KMS-11 (cell line): ENCODE results near the gene TIAM1.

ENCODE experiments used
- H2AFZ ChIP-seq: fragments of 200-600 bp; sonication (generic); 2 replicates; pipeline ENCODE4 v1.6.1; 2016; ENCODE audit warnings: antibody characterized with exemption, mixed run types, low read depth
- H3K27ac ChIP-seq: fragments of 200-600 bp; sonication (generic); 2 replicates; pipeline ENCODE4 v1.6.1; 2016; ENCODE audit warnings: mild to moderate bottlenecking, mixed run types
- H3K27me3 ChIP-seq: fragments of 200-600 bp; sonication (generic); 2 replicates; pipeline ENCODE4 v1.6.1; 2017; ENCODE audit warnings: mild to moderate bottlenecking, low read depth, mixed run types, moderate library complexity; ENCODE audit not compliant: insufficient read depth
- H3K36me3 ChIP-seq: fragments of 200-600 bp; sonication (generic); 2 replicates; pipeline ENCODE4 v1.6.1; 2017; ENCODE audit warnings: mild to moderate bottlenecking, mixed run types; ENCODE audit not compliant: insufficient read depth
- H3K4me1 ChIP-seq: fragments of 200-600 bp; sonication (generic); 2 replicates; pipeline ENCODE4 v1.6.1; 2016; ENCODE audit warnings: mild to moderate bottlenecking, low read depth, mixed run types; ENCODE audit not compliant: poor library complexity, severe bottlenecking
- H3K4me2 ChIP-seq: fragments of 200-600 bp; sonication (generic); 2 replicates; pipeline ENCODE4 v1.7.0; 2016; ENCODE audit warnings: mild to moderate bottlenecking, mixed run types
- H3K4me3 ChIP-seq: fragments of 200-600 bp; sonication (generic); IDR thresholded peaks from 2 replicates; pipeline ENCODE4 v1.6.1; 2017; ENCODE audit warnings: low read depth, low read length, mixed read lengths; ENCODE audit not compliant: insufficient read depth
- H3K79me2 ChIP-seq: fragments of 200-600 bp; sonication (generic); 2 replicates; pipeline ENCODE4 v1.6.1; 2016; ENCODE audit warnings: low read depth, mixed run types; ENCODE audit not compliant: insufficient read depth
- H3K9ac ChIP-seq: fragments of 200-600 bp; sonication (generic); 2 replicates; pipeline ENCODE4 v1.6.1; 2016; ENCODE audit warnings: mild to moderate bottlenecking, mixed run types
- H4K20me1 ChIP-seq: fragments of 200-600 bp; sonication (generic); 2 replicates; pipeline ENCODE4 v1.6.1; 2016; ENCODE audit warnings: mild to moderate bottlenecking, mixed run types; ENCODE audit not compliant: insufficient read depth
- TF ChIP-seq, protein P1 (sequence below): fragments of 200-600 bp; sonication (generic); conservative IDR thresholded peaks from 2 replicates; pipeline ENCODE4 v1.6.1; 2017; ENCODE audit warnings: low read depth, mild to moderate bottlenecking, antibody characterized with exemption, low read length, moderate library complexity, mixed read lengths

TIAM1 gene

DNA sequence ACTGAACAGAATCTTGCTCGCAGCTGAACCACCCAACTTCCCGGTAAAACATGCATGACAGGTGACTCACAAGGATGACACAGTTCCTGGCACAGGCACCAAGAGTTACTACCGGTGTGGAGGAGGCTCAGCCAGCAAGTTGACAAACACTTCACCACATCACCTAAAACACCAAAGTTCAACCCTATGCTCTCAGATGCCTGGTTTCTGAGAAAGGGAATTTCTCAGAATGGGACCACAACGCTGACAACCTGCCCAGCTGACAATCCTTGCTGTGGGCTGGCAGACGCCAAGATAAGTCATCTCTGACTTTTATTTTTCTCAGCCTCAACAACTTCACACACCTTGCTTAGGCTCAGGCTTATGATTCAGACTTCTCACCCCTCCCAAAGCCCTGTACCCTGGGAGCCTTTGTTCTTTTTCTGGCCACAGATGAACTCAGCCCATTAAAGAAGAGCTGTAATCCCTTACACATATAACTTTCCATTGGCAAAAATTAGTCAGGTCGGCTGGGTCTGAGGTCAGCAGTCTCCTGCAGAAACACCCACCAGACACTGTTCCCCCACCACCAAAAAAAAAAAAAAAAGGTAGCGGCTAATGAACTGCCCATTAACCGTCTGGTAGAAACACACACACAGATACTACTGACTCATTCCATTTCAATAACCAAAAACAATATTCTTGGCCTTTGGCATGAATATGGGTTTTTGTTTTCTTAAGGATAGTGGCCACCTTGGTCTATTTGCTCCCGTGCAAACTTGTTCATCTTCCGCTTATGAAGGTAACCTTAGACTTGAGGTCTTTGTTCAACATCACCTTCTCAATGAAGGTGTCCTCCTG is 10.8 kb upstream of the TIAM1 start:
- Histone ChIP-seq H3K4me2 (peak overlapping the region; percentile 34; the same call in 1 of the 2 replicates), H3K79me2 (no peaks in the 10 kb centered on the region), H4K20me1 (no peaks in the 10 kb centered on the region), H3K27ac (peak overlapping the region; percentile 20), H3K36me3 (no peaks in the 10 kb centered on the region), H2AFZ (no peak overlapping the region), H3K4me1 (peaks cover 14% of the 10 kb centered on the region), H3K27me3 (no peaks in the 10 kb centered on the region), H3K9ac (no peak overlapping the region), H3K4me3 (no peak overlapping the region)
- TF ChIP-seq, protein P1, sequence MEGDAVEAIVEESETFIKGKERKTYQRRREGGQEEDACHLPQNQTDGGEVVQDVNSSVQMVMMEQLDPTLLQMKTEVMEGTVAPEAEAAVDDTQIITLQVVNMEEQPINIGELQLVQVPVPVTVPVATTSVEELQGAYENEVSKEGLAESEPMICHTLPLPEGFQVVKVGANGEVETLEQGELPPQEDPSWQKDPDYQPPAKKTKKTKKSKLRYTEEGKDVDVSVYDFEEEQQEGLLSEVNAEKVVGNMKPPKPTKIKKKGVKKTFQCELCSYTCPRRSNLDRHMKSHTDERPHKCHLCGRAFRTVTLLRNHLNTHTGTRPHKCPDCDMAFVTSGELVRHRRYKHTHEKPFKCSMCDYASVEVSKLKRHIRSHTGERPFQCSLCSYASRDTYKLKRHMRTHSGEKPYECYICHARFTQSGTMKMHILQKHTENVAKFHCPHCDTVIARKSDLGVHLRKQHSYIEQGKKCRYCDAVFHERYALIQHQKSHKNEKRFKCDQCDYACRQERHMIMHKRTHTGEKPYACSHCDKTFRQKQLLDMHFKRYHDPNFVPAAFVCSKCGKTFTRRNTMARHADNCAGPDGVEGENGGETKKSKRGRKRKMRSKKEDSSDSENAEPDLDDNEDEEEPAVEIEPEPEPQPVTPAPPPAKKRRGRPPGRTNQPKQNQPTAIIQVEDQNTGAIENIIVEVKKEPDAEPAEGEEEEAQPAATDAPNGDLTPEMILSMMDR: no peak

DNA sequence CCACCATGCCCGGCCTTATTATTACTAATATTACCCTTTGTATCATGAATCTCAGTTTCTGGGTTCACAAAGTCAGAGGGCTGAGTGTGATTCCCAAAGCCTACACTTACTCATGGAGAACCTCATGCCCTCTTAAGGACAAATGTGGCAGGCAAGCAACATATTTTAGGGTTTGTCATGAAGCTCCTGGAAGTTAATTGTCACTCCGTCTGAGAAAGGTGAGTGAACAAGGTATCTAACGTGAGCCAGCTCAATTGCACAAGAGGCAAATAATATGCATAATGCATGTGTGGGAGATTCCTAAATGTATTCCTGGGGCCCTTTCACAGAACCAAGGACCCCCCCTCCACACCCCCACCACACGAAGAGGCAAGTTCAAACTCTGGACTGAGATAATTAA is 10.1 kb upstream of the TIAM1 start:
- Histone ChIP-seq H2AFZ (no peak overlapping the region), H3K9ac (no peak overlapping the region), H3K4me2 (peak overlapping the region; percentile 34; the same call in 1 of the 2 replicates), H3K27me3 (no peaks in the 10 kb centered on the region), H3K27ac (no peak overlapping the region), H3K79me2 (no peaks in the 10 kb centered on the region), H4K20me1 (no peaks in the 10 kb centered on the region), H3K4me1 (peaks cover 14% of the 10 kb centered on the region), H3K36me3 (no peaks in the 10 kb centered on the region), H3K4me3 (no peak overlapping the region)
- TF ChIP-seq, protein P1: no peak

DNA sequence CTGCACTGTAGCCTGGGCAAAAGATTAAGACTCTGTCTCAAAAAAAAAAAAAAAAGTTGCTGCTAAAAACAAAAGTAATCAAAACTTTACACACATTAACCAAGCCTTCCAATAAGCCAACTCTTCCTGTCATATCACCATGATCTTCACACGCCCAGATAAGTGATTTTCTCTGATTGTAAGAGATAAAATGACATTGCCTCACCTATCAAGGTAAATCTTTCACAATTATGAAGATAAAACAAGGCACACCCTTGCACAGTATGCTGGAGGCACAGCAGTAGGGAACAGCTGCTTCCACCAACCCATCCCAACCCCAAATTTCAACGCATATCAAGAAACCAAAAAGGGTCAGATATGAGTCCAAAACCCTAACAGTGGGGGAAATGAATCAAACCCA is 8.8 kb upstream of the TIAM1 start:
- H3K36me3 ChIP-seq: no peaks in the 10 kb centered on the region
- H3K4me1 ChIP-seq: peaks cover 14% of the 10 kb centered on the region
- no peaks in the 10 kb centered on the region for H3K79me2 ChIP-seq
- TF ChIP-seq, protein P1: no peak
- no peak overlapping the region for H3K4me3 ChIP-seq
- no peak overlapping the region for H2AFZ ChIP-seq
- no peak overlapping the region for H3K4me2 ChIP-seq
- no peak overlapping the region for H3K27ac ChIP-seq
- H4K20me1 ChIP-seq: no peaks in the 10 kb centered on the region
- H3K9ac ChIP-seq: no peak overlapping the region
- H3K27me3 ChIP-seq: no peaks in the 10 kb centered on the region

DNA sequence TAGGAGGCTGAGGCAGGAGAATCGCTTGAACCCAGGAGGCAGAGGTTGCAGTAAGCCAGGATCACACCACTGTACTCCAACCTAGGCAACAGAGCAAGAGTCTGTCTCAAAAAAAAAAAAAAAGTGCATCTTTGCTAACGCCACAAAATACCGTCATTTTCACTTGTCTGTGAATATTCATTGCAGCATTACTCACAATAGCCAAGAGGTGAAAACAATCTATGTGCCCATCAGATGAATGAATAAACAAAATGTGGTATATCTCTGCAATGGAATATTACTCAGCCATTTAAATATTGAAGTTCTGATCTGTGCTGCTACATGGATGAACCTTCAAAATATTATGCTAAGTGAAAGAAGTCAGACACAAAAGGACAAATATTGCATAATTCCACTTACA is 7.9 kb upstream of the TIAM1 start:
- no peaks in the 10 kb centered on the region for H3K27me3 ChIP-seq
- H2AFZ ChIP-seq: no peak overlapping the region
- no peaks in the 10 kb centered on the region for H4K20me1 ChIP-seq
- H3K4me1 ChIP-seq: peaks cover 14% of the 10 kb centered on the region
- no peaks in the 10 kb centered on the region for H3K79me2 ChIP-seq
- TF ChIP-seq, protein P1: no peak
- no peak overlapping the region for H3K27ac ChIP-seq
- no peak overlapping the region for H3K4me2 ChIP-seq
- H3K36me3 ChIP-seq: no peaks in the 10 kb centered on the region
- no peak overlapping the region for H3K4me3 ChIP-seq
- no peak overlapping the region for H3K9ac ChIP-seq
